Spleen (tissue), 7 donors: ENCODE measurements around the gene UGT1A5.

ENCODE experiments used
- CTCF ChIP-seq, 11 experiments: fragments of 200-600 bp in 7 of 11; fragments of 450-650 bp in 4 of 11; sonication (generic) in 4 of 11; IDR thresholded peaks in 8 of 11; conservative IDR thresholded peaks in 3 of 11; 1 replicate in 7 of 11; 2 replicates in 4 of 11; pipeline versions ENCODE4 v1.4.0 to v1.8.0; 2016 to 2021; ENCODE audit warnings: antibody characterized with exemption in 11 of 11, inconsistent platforms in 4 of 11, mild to moderate bottlenecking in 1 of 11
- POLR2A ChIP-seq, 3 donors: fragments of 450-650 bp; IDR thresholded peaks; one replicate each; pipeline ENCODE4 v1.5.1; 2017; ENCODE audit warnings: antibody characterized with exemption in 3 of 3, mild to moderate bottlenecking in 1 of 3
- donor health status: DM: no; HTN: no; CAD: no; lungs with moderate emphysema.
- donor health status: DM: no; HTN: no; CAD: no.
- donor health status: DM: no; HTN: no; CAD: no.

- no peak for TF ChIP-seq CTCF (IDR thresholded peaks at IDR 0.05 in 8 of 11, conservative IDR thresholded peaks at IDR 0.05 in 3 of 11)
- TF ChIP-seq POLR2A (IDR thresholded peaks at IDR 0.05) = no peak
Observed at GRCh38 chr2:233713262-233713615, 532 bp downstream of the UGT1A5 start.
